ENCODE data around the gene PTPN1. TPM values are rescaled to one million over a fixed set of nuclear protein-coding genes. Genes with fewer than 3 reads are reported as not detected.

Gene PTPN1
- total RNA-seq, 4 donors from 2014 or later, result 22.2 to 107 (median 42.7) TPM

DNA sequence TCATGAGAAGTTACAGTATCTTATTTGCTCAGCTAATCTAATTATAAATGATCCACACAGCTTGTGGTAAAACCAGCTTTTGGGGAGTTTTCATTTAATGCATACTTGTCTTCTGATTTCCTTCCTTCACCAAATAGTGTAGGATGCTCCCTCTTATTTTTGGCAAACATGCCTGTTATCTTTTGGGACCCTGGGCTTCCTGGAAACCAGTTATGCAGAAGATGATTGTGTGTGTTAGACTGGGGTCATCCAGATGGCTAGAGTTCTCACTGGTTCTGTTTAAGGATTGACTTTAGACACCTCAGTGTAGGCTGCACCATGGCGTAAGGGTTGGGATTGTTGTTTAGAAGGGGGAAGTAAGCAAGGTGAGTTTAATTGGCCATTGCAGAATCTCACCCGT lies 61.3 kb downstream of the PTPN1 start:
- TF ChIP-seq, protein P1, sequence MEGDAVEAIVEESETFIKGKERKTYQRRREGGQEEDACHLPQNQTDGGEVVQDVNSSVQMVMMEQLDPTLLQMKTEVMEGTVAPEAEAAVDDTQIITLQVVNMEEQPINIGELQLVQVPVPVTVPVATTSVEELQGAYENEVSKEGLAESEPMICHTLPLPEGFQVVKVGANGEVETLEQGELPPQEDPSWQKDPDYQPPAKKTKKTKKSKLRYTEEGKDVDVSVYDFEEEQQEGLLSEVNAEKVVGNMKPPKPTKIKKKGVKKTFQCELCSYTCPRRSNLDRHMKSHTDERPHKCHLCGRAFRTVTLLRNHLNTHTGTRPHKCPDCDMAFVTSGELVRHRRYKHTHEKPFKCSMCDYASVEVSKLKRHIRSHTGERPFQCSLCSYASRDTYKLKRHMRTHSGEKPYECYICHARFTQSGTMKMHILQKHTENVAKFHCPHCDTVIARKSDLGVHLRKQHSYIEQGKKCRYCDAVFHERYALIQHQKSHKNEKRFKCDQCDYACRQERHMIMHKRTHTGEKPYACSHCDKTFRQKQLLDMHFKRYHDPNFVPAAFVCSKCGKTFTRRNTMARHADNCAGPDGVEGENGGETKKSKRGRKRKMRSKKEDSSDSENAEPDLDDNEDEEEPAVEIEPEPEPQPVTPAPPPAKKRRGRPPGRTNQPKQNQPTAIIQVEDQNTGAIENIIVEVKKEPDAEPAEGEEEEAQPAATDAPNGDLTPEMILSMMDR (IDR thresholded peaks at IDR 0.05), result no peak
- DNase-seq (ENCODE audit: low spot score) (no peak), ATAC-seq (ENCODE audit: low FRiP score) (no peak)

DNA sequence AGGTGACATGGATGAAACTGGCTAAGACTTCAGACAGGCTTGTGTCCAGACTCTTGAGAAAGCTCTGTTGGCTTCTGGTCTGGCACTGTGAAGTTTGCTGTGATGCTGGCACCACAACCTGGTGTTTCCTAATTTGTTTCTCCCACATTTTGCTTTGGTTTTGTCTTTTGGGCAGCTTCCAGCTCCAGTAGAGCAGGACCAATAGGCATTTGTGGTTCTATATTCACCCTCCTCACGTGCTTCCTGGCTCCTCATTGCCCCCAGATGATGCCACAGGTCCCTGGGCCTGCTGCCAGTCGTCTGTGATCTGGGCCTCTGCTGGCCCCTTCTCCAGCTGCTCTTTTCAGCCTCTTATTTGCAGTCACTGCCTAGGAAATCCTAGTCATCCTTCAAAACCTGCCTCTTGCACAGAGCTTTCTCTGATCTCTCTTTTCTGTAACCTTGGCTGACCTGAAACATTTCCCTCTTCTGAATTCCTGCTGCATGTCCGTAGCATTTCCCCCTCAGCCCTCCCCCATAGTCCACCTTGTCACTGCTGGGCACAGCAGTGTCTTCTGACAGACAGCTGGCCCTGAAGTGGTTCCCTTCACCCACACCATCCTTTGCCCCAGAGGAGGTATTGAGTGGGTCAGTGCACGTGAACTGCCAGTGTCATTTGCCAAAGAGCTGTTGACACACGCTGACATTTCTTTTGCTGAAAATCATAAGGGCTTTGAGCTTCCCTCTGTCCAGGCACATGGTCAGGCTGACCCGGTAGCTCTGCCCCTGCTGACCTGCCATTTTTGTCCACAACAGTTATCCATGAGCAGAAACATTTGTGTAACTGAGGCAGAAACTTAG lies 63.0 kb downstream of the PTPN1 start:
- TF ChIP-seq, protein P1 (IDR thresholded peaks at IDR 0.05), result no peak
- DNase-seq (ENCODE audit: low spot score) (peak; percentile 14), ATAC-seq (ENCODE audit: low FRiP score) (peak; percentile 31)

DNA sequence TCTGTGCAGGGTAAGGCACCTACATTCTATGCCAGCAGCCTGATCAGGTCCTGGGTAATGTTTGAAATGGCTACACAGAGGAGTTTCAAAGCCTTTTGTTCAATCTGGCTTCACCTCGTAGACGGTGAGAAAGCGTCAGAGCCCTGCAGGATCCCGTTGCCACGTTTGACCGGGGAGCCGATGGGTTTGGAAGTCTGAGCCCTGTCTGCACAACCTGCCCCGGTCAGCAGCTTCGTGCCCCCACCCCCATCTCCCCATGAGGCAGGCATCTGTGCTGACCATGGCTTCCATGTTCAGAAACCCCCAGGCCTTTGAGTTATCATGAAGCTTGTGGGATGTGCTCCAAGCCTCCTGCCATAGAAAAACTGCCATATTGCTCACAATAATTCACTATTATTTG lies 63.9 kb downstream of the PTPN1 start:
- TF ChIP-seq, protein P1 (IDR thresholded peaks at IDR 0.05), result no peak
- ATAC-seq (ENCODE audit: low FRiP score), result no peak
- DNase-seq (ENCODE audit: low spot score), result no peak

DNA sequence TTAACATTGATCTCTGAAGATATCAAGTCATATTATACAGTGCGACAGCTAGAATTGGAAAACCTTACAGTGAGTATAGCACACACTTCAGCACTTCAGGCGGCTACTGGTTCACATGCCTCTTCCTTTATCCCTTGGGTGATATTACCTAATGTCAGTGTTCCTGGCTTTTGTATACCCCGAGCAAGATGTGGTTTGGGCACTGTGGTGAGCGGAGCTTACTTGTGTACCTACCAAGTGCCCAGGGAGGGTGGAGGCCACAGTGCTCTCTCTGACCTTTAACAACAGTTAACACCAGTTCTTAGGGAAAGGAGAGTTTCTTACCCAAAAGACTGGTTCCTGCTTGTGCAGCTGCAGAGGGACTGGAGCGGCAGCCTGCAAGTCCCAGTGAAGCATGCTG lies 64.4 kb downstream of the PTPN1 start:
- TF ChIP-seq, protein P1 (IDR thresholded peaks at IDR 0.05), result no peak
- ATAC-seq (ENCODE audit: low FRiP score), result no peak
- DNase-seq (ENCODE audit: low spot score), result no peak

DNA sequence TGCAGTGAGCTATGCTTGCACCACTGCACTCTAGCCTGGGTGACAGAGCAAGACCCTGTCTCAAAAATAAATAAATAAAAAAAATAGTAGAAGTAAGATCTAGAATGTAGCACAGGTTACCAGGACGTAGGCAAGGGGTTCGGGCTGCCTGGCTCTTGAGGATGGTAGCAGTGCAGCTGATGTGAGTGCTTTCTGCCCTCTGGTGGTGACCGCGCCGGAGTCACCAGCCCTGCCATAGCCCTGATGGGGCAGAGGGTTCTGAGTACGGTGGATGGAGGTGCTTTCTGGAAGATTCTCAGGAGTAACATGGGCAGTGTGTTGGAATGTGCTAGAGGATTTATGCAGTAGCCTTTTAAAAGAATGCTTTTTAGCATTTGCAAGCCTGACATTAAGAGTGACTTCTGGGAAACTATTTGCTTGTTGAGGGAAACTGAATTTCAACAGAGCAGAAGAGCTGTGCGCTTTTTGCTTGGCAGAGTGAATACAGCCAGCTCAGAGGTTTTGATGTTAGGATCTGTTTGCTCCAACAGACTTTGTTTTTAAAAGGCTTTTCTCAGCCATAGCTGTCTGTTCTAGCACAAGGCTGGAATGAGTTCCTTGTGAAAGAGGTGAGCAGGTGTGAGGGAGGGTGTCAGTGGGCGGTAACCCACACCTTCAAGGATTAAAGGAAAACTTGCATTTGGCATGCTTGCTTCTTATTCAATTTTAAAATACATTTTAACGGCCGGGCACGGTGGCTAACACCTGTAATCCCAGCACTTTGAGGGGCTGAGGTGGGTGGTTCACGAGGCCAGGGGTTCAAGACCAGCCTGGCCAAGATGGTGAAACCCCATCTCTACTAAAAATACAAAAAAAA lies 65.9 kb downstream of the PTPN1 start:
- TF ChIP-seq, protein P1 (IDR thresholded peaks at IDR 0.05), result peak in 1 of 3 donors; percentile 2
- ATAC-seq (ENCODE audit: low FRiP score), result peak; percentile 68
- no peak for DNase-seq (ENCODE audit: low spot score)

DNA sequence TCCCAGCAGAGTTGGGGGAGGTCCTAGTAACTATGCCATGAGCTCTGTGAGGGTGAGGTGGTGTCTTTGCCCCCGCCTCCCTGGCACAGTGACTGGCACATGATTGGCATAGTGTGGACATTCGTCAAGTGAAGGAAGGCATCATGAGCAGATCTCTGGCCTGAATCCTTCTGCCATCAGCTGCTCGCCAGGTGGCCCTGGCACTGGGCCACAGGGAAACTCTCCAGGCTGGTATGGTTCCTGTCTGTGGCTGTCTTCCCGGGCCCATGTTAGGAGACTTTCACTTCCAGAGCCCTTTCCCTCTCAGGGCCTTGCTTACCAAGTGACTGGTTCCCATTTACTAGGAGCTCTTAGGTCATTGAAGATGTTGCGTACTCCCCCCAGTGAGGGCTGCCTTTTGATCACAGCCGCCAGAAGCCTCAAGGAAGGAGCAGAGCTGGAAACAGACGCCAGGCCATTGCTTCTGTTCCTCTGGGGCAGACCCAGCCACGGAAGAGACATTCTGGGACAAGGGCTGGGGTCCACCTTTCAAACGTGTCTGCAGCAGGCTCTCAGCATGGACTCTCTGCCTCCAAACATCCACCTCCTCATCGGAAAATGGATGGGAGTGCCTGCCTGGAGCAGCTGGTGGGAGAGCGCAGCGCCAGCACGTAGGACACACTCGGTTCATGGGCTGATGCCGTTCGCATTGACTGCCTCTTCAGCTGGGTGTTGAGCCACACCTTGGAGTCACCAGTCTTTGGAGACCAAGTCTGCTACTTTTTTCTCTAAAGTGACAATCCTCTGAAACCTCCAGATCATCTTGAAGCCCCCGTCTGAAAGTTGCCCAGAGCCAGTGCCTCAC lies 67.2 kb downstream of the PTPN1 start:
- no peak for DNase-seq (ENCODE audit: low spot score)
- ATAC-seq (ENCODE audit: low FRiP score), result no peak

More for the DNA sequence above, 67.2 kb downstream of the PTPN1 start:
- TF ChIP-seq, protein P1 (IDR thresholded peaks at IDR 0.05), result no peak

Data from omental fat pad (tissue), 4 donors.